ENCODE results near the gene TRIM47.

The TRIM47 gene

GRCh38 chr17:75845058-75845711, 33.2 kb downstream of the TRIM47 start:
- DNase-seq, result peak; percentile 88 to 91

- DNase-seq, result no peak
These were observed 33.8 kb downstream of the TRIM47 start for GRCh38 chr17:75844530-75845057.

- peak; percentile 78 to 80 for DNase-seq
These were observed 34.5 kb downstream of the TRIM47 start, which contains the start of gene UNC13D for GRCh38 chr17:75843577-75844529. Gene UNC13D (minus strand): TSS chr17:75844404. CDS start chr17:75844337, 67 bp downstream.

GRCh38 chr17:75842963-75843576, 35.3 kb downstream of the TRIM47 start:
- no peak for DNase-seq

- no peak for DNase-seq
These were observed 36.0 kb downstream of the TRIM47 start for GRCh38 chr17:75842411-75842810.

- DNase-seq, result no peak
These were observed 37.6 kb downstream of the TRIM47 start for GRCh38 chr17:75840799-75841164.

GRCh38 chr17:75839942-75840798, 38.2 kb downstream of the TRIM47 start:
- no peak for DNase-seq

GRCh38 chr17:75838410-75838809, 40.0 kb downstream of the TRIM47 start:
- DNase-seq, result no peak

- no peak for DNase-seq
These were observed 40.5 kb downstream of the TRIM47 start for GRCh38 chr17:75837899-75838298.

- DNase-seq, result no peak
These were observed 41.8 kb downstream of the TRIM47 start for GRCh38 chr17:75836605-75837004.

- DNase-seq, result no peak
These were observed 42.8 kb downstream of the TRIM47 start for GRCh38 chr17:75835654-75835987.

- no peak for DNase-seq
These were observed 43.3 kb downstream of the TRIM47 start for GRCh38 chr17:75834928-75835653.

GRCh38 chr17:75834279-75834920, 44.0 kb downstream of the TRIM47 start:
- no peak for DNase-seq

- DNase-seq, result no peak
These were observed 45.6 kb downstream of the TRIM47 start for GRCh38 chr17:75832652-75833400.

- DNase-seq, result peak; percentile 77 to 82
These were observed 46.2 kb downstream of the TRIM47 start for GRCh38 chr17:75832164-75832651.

GRCh38 chr17:75831032-75831571, 47.3 kb downstream of the TRIM47 start:
- no peak for DNase-seq

GRCh38 chr17:75830164-75831031, 48.0 kb downstream of the TRIM47 start:
- DNase-seq, result no peak

GRCh38 chr17:75829747-75830146, 48.6 kb downstream of the TRIM47 start:
- no peak for DNase-seq

GRCh38 chr17:75828741-75829140, 49.6 kb downstream of the TRIM47 start:
- no peak for DNase-seq

Measured in inflammatory macrophage treated with lipopolysaccharide for 1 hour (primary cell).